Tibial artery (tissue), 4 donors: ENCODE results near the gene SNRPN.
A peak's percentile ranks its signal among the peaks of the same experiment; 100 is the strongest.

ENCODE experiments used
- DNase-seq, 2 donors: peaks; one replicate each; pipeline ENCODE4 v3.0.0-alpha.2; 2019
- H3K27ac ChIP-seq, 2 donors: fragments of 200-600 bp; sonication (generic) in 1 of 2; 1 replicate in 1 of 2; 2 replicates in 1 of 2; pipeline ENCODE4 v1.5.1; 2018 to 2019; ENCODE audit warnings: mild to moderate bottlenecking in 1 of 2
- H3K27me3 ChIP-seq, 2 donors: fragments of 200-600 bp; sonication (generic) in 1 of 2; one replicate each; pipeline versions ENCODE4 v1.5.1 to v1.6.0; 2016 to 2019
- H3K36me3 ChIP-seq, 3 donors: fragments of 200-600 bp; sonication (generic) in 2 of 3; one replicate each; pipeline ENCODE4 v1.5.1; 2016 to 2019; ENCODE audit warnings: mild to moderate bottlenecking in 2 of 3
- H3K4me1 ChIP-seq, 4 donors: fragments of 200-600 bp; sonication (generic) in 2 of 4; 1 replicate in 3 of 4; 2 replicates in 1 of 4; pipeline ENCODE4 v1.5.1; 2016 to 2019
- H3K4me3 ChIP-seq, 2 donors: fragments of 200-600 bp; sonication (generic) in 1 of 2; 1 replicate in 1 of 2; 2 replicates in 1 of 2; pipeline ENCODE4 v1.5.1; 2018 to 2019; ENCODE audit warnings: mild to moderate bottlenecking in 2 of 2
- H3K9me3 ChIP-seq, 3 donors: fragments of 200-600 bp; sonication (generic) in 1 of 3; one replicate each; pipeline ENCODE4 v1.5.1; 2016 to 2019
- intact Hi-C: fragments of 100-400 bp; cut with DNase I; formaldehyde crosslinking; loops from one replicate; pipeline ENCODE4 v1.15.0; 2023; ENCODE audit warnings: low total_unique reads
- TF ChIP-seq, protein P1 (sequence below), 2 experiments: fragments of 200-600 bp in 1 of 2; fragments of 450-650 bp in 1 of 2; IDR thresholded peaks; one replicate each; pipeline ENCODE4 v1.5.1; 2017 to 2019; ENCODE audit warnings: antibody characterized with exemption in 2 of 2, mild to moderate bottlenecking in 1 of 2, moderate library complexity in 1 of 2

Gene SNRPN

DNA sequence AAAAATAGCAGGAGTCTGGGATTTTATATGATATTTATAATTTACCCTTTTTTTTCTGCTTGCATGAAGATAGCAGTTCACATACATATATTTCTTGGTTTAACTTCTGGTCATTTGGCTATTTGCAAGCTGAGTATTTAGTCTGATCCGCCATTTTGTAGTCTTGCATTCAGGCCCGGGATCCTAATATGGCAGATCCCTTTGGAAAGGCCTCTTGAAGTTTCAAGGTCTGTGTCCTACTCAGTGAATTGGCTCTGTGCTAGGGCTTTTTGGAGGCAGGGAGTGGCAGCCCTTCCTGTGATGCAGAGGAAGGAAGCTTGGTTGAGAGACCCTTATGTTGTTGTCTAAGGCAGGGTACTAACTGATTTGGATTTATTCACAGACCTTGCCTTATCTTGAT lies 2.9 kb downstream of the SNRPN start:
- Histone ChIP-seq H3K27me3 (no peaks in the 10 kb centered on the region), H3K4me1 (peaks cover 0 to 7% (median 0%) of the 10 kb centered on the region in 4 donors), H3K4me3 (no peak overlapping the region), H3K9me3 (peaks cover 0 to 3% (median 0%) of the 10 kb centered on the region in 3 donors), H3K27ac (peak overlapping the region in 1 of 2 donors; percentile 88), H3K36me3 (peaks cover 4 to 9% (median 5%) of the 10 kb centered on the region in 3 donors)
- TF ChIP-seq, protein P1, sequence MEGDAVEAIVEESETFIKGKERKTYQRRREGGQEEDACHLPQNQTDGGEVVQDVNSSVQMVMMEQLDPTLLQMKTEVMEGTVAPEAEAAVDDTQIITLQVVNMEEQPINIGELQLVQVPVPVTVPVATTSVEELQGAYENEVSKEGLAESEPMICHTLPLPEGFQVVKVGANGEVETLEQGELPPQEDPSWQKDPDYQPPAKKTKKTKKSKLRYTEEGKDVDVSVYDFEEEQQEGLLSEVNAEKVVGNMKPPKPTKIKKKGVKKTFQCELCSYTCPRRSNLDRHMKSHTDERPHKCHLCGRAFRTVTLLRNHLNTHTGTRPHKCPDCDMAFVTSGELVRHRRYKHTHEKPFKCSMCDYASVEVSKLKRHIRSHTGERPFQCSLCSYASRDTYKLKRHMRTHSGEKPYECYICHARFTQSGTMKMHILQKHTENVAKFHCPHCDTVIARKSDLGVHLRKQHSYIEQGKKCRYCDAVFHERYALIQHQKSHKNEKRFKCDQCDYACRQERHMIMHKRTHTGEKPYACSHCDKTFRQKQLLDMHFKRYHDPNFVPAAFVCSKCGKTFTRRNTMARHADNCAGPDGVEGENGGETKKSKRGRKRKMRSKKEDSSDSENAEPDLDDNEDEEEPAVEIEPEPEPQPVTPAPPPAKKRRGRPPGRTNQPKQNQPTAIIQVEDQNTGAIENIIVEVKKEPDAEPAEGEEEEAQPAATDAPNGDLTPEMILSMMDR (IDR thresholded peaks at IDR 0.05), result no peak
- DNase-seq, result no peak
- intact Hi-C loops, result no loop called here

DNA sequence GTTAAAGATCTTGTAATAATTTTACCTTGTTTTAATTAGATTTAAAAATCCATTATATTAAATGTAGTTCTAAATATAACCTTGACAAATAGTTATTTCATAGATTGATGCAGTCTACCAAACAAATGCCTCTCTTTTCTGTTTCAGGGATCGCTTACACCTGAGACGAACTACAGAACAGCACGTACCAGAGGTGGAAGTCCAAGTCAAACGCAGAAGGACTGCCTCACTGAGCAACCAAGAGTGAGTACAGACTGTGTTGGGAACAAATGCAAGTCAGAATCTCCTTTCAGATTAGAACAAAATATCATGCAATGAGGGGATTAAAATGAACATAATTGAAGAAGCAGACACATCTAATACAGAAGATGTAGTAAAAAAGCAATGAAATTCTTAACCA lies 7.2 kb downstream of the SNRPN start:
- Histone ChIP-seq H3K36me3 (peaks cover 42 to 50% (median 47%) of the 10 kb centered on the region in 3 donors), H3K4me3 (no peak overlapping the region), H3K9me3 (peaks cover 0 to 13% (median 9%) of the 10 kb centered on the region in 3 donors), H3K27ac (no peak overlapping the region), H3K4me1 (peaks cover 0 to 7% (median 0%) of the 10 kb centered on the region in 4 donors), H3K27me3 (no peaks in the 10 kb centered on the region)
- TF ChIP-seq, protein P1 (IDR thresholded peaks at IDR 0.05), result no peak
- intact Hi-C loops, result no loop called here
- DNase-seq, result no peak

DNA sequence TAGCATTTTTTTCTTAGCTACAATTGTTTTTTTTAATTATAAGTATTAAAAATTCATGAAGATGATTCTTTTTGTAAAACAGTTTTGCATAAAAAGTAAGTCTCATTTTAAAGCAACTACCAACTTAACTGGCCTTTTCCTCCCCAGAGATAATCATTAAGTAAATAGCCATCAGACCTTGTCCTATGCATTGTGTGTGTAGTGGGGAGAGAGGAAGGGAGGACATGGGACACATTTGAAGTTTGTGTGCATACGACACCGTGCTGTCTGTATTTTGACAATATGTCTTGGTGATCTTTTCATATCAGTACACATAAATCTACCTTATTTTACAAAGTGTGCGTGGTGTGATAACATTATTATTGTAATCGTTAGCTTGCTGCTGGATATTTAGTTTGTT lies 8.1 kb downstream of the SNRPN start:
- intact Hi-C loops, result no loop called here
- peaks cover 52 to 57% (median 56%) of the 10 kb centered on the region in 3 donors for H3K36me3 ChIP-seq

DNA sequence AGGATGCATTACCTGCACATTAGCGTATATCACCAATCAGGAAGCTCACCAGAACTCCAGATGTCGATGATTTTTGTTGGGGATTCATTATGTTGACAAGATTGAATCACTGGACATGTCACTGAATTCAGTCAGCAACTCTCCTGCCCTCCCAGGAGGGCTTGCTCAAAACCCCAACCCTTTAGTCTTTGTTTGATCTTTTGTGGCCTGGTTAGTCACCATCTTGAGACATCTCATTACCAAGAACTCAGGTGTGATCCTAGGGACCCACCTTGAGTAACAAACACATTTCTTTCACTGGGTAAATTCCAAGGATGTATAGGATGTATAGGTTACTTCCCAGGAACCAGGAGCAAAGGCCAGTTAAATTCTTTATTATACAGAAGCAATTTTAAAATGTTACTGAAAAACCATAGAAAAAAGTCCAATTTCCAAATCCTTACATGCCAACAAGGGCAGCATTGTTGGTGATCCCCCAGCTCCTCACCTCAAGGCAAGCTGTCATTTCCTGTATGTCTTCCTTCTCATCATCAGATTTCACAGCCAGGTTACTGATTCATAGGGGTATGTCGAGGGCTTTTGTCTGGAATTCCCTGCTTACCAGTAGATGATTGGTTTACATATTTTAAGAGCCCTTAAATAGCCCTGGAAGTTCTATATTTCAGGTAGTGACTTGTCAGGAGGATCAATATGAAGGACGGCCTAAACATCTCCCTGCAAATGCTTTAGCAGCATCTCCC lies 11.7 kb downstream of the SNRPN start:
- no peak overlapping the region for H3K4me3 ChIP-seq
- no peak overlapping the region for H3K27ac ChIP-seq
- no peak for DNase-seq
- intact Hi-C loops, result no loop called here
- H3K4me1 ChIP-seq, result peaks cover 0 to 3% (median 0%) of the 10 kb centered on the region in 4 donors
- peaks cover 0 to 30% (median 11%) of the 10 kb centered on the region in 3 donors for H3K9me3 ChIP-seq
- H3K27me3 ChIP-seq, result no peaks in the 10 kb centered on the region
- peaks cover 80 to 91% (median 90%) of the 10 kb centered on the region in 3 donors for H3K36me3 ChIP-seq
- TF ChIP-seq, protein P1 (IDR thresholded peaks at IDR 0.05), result no peak

More for the DNA sequence above, 8.1 kb downstream of the SNRPN start:
- H3K4me1 ChIP-seq, result peaks cover 0 to 7% (median 0%) of the 10 kb centered on the region in 4 donors
- no peaks in the 10 kb centered on the region for H3K27me3 ChIP-seq
- TF ChIP-seq, protein P1 (IDR thresholded peaks at IDR 0.05), result no peak
- no peak overlapping the region for H3K27ac ChIP-seq
- peaks cover 0 to 20% (median 14%) of the 10 kb centered on the region in 3 donors for H3K9me3 ChIP-seq
- no peak overlapping the region for H3K4me3 ChIP-seq
- DNase-seq, result no peak

DNA sequence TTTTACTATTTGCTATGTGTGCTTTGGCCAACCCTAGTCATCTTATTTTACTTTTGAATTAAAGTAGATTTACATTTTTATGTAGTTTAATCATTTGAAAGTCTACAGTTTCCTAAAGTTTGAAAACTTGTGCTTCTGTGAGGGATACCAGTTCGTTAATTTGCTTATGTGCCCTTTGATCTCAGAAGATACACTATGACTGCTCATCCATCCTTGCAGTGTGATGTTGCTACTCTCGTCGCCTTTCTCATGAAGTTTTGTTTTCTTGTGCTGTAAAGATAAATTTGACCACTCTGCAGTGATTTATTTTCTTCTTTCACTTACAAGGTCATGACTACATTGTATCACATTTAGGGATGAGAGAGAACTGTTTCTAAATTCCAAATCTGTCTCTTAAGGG lies 16.3 kb downstream of the SNRPN start:
- peaks cover 0 to 46% (median 11%) of the 10 kb centered on the region in 3 donors for H3K9me3 ChIP-seq
- intact Hi-C loops, result no loop called here
- DNase-seq, result no peak
- TF ChIP-seq, protein P1 (IDR thresholded peaks at IDR 0.05), result no peak
- H3K4me3 ChIP-seq, result no peak overlapping the region
- peaks cover 84 to 96% (median 86%) of the 10 kb centered on the region in 3 donors for H3K36me3 ChIP-seq
- no peaks in the 10 kb centered on the region for H3K4me1 ChIP-seq
- no peak overlapping the region for H3K27ac ChIP-seq
- H3K27me3 ChIP-seq, result no peaks in the 10 kb centered on the region
